Esophagus muscularis mucosa (tissue), 4 donors: ENCODE results near the gene ADA.

Source experiments
- CTCF ChIP-seq, 3 experiments: fragments of 200-600 bp in 2 of 3; fragments of 450-650 bp in 1 of 3; sonication (generic) in 2 of 3; IDR thresholded peaks; one replicate each; pipeline ENCODE4 v1.5.1; 2017 to 2019; ENCODE audit warnings: antibody characterized with exemption in 3 of 3, mild to moderate bottlenecking in 2 of 3, moderate library complexity in 1 of 3
- EP300 ChIP-seq: sonication (generic); formaldehyde crosslinking; IDR thresholded peaks from one replicate; pipeline ENCODE4 v1.6.1; 2017; ENCODE audit warnings: antibody characterized with exemption
- POLR2A ChIP-seq: fragments of 450-650 bp; IDR thresholded peaks from one replicate; pipeline ENCODE4 v1.6.1; 2017; ENCODE audit warnings: antibody characterized with exemption, moderate library complexity, mild to moderate bottlenecking, low read depth

GRCh38 chr20:44683263-44684046 lies 32.0 kb upstream of the ADA start:
- TF ChIP-seq CTCF (IDR thresholded peaks at IDR 0.05): peak; percentile 35 to 54 (median 39)
- no peak for TF ChIP-seq POLR2A
- TF ChIP-seq EP300: no peak
